Measurements from ENCODE around the gene RBM24.

DNA sequence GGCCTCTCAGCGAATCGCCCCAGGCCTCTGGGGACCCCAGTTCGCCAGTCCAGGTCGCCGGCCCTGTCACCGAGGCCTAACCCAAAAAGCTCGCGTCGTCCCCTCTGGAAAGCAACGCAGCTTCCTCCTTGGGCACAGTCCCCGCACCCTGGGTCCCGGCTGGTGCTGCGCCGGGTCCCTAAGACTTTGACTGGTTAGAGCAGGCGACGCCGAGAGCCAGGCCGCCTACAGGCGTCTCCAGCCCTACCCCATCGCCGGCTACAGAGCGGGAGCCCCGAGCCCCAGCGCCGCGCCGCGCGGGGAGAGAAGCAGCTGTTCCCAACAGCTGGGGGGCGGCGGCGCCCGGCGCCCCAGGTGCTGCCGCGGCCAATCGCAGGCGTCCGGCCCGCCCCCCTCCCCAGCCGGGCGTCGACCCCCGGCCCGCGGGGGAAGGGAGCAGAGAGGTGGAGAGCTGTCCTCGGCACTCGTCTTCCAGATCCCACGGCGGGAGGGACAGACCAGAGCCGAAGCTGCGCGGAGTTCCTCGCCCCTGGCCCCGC, 540 bp upstream of the RBM24 start:
- TF ChIP-seq, protein P1, sequence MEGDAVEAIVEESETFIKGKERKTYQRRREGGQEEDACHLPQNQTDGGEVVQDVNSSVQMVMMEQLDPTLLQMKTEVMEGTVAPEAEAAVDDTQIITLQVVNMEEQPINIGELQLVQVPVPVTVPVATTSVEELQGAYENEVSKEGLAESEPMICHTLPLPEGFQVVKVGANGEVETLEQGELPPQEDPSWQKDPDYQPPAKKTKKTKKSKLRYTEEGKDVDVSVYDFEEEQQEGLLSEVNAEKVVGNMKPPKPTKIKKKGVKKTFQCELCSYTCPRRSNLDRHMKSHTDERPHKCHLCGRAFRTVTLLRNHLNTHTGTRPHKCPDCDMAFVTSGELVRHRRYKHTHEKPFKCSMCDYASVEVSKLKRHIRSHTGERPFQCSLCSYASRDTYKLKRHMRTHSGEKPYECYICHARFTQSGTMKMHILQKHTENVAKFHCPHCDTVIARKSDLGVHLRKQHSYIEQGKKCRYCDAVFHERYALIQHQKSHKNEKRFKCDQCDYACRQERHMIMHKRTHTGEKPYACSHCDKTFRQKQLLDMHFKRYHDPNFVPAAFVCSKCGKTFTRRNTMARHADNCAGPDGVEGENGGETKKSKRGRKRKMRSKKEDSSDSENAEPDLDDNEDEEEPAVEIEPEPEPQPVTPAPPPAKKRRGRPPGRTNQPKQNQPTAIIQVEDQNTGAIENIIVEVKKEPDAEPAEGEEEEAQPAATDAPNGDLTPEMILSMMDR (IDR thresholded peaks at IDR 0.05) = no peak
- TF ChIP-seq EP300 (IDR thresholded peaks at IDR 0.05) = no peak

All from sigmoid colon (tissue), 4 donors.